Measurements from ENCODE around the gene PDLIM3.
"Not testable (repeated sequence)": the region's sequence is repeated elsewhere in the genome, so short reads cannot be mapped to it uniquely, and the experiment has no call there.

PDLIM3 gene

DNA sequence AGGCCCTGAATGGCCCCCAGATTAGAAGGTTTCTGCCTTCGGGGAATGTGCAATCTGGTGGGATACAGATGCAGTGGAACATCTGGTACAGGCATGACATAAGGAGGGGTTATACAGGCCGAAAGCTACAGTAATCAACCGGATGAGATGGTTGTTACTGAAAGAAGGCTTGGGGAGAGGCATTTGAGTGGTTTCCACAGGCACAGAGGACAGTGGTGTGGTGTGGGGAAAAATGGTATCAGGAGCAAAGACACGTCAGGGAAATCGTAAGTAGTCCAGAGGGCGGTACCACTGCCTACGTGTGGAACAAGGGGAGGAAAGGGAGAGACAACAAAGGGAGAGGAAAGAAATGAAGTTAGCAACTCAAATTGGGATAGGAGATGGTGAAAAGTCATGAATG is 3.0 kb downstream of the PDLIM3 start:
- TF ChIP-seq, protein P1, sequence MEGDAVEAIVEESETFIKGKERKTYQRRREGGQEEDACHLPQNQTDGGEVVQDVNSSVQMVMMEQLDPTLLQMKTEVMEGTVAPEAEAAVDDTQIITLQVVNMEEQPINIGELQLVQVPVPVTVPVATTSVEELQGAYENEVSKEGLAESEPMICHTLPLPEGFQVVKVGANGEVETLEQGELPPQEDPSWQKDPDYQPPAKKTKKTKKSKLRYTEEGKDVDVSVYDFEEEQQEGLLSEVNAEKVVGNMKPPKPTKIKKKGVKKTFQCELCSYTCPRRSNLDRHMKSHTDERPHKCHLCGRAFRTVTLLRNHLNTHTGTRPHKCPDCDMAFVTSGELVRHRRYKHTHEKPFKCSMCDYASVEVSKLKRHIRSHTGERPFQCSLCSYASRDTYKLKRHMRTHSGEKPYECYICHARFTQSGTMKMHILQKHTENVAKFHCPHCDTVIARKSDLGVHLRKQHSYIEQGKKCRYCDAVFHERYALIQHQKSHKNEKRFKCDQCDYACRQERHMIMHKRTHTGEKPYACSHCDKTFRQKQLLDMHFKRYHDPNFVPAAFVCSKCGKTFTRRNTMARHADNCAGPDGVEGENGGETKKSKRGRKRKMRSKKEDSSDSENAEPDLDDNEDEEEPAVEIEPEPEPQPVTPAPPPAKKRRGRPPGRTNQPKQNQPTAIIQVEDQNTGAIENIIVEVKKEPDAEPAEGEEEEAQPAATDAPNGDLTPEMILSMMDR (IDR thresholded peaks at IDR 0.05; ENCODE audit: insufficient read depth, missing control alignments) = no peak
- FAIRE-seq = no peak
- DNase-seq (ENCODE audit: insufficient read length, low spot score) = no peak

DNA sequence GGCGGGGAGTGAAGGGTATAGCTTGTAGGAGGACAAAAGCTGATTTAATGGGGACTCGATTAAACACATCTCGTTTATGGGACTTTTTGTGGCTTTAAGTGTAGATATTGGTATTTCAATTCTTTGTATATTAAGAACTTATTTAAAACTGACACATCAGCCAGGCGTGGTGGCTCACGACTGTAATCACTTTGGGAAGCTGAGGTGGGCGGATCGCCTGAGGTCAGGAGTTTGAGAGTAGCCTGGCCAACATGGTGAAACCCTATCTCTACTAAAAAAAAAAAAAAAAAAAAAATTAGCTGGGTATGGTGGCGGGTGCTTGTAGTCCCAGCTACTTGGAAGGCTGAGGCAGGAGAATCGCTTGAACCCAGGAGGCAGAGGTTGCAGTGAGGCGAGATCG is 3.7 kb downstream of the PDLIM3 start:
- not testable (repeated sequence) for FAIRE-seq; DNase-seq (ENCODE audit: insufficient read length, low spot score)

DNA sequence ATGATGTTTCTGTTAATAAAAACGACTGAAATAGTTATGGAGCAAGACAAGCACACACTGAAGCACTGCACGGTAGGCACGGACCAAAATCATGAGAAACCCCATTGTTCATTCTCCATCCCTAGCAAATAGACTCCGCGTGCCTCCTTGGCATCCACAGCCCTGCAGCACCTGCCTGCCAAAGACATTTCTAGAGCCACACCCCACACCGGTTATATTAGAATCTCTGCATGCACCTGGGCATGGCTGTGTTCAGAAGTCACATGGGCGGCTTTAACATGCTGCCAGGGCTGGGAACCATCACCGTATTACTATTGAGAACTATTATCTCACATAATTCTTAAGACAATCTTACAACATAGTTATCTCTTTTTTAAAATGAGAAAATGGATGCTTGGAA is 5.9 kb downstream of the PDLIM3 start:
- no peak for DNase-seq (ENCODE audit: insufficient read length, low spot score)
- TF ChIP-seq, protein P1 (IDR thresholded peaks at IDR 0.05; ENCODE audit: insufficient read depth, missing control alignments) = no peak
- FAIRE-seq = no peak

DNA sequence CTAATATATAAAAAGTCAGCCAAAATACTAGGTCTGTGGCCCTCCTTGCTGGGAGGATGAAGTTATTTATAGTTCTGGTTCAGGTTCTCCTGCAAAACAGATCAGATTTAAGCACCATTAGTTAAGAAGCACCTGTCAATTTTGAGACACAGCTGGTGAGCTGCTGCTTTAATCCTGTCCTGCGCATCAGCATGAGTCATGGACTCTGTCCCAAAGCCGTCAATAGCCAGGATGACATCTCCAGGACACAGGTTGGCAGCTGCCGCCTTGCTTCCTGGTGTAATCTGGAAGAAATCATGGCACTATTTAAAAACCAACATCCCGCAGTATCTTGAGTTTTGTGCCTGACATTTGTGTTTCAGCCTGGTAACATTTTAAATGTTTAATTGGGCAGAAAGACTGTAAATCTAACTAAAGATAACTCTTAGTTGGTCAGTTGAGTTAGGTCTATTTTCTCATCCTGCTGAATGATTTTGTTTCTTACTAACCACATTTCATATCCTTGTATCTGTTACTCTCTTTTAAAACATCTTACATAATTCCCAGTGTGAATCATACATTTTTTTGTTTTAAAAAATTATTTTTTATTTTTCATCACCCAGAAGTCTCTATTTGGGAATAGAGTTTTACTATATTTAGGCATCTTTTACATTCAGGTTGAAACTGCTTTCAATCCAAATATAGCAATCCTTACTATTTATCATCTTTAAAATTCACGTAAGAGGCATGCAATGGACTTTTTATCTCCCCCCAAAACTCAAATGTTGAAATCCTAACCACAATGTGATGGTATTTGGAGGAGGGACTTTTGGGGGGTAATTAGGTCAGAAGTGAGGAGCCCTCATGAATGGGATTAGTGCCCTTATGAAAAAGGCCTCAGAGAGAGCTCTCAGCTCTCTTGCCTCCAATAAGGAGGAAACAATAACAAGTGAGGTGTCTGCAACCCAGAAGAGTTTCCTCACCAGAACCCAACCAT is 10.1 kb downstream of the PDLIM3 start:
- FAIRE-seq = no peak
- no peak for DNase-seq (ENCODE audit: insufficient read length, low spot score)
- TF ChIP-seq, protein P1 (IDR thresholded peaks at IDR 0.05; ENCODE audit: insufficient read depth, missing control alignments) = no peak

DNA sequence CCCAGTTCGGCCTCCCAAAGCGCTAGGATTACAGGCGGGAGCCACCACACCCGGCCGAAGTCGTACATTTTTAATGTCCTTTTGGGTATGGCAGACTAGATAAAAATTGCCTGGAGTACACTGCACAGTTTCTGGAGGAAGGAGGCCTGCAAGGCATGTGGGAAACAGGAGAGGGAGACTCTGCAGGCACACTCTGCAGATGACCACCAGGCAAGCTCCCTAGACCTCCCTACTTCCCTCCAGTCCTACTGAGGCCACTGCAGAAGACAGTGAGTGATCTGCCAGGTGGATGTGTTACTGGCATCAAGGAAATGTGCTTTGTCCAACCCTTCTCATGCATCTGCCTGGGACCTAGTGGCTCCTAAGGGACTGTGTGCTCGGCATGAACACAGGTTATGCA is 11.4 kb downstream of the PDLIM3 start:
- FAIRE-seq = no peak
- no peak for DNase-seq (ENCODE audit: insufficient read length, low spot score)

DNA sequence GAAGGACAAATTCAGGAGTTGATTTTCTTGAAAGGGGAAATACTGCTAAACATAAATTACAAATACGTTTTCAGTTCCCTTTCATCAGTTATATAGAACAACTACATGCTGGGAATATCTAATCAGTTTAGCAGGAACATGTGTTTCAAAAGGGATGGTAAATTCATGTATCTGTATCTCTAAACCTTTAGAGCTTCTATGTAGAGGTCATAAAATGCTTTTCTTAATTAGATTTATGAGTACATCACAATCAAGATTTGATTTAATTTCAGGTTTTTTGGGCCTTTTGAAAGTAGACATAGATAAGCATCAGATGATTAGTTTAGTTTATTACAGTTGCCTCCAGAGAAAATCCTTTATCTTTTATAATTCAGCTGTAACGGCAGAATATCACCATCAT is 12.9 kb downstream of the PDLIM3 start:
- TF ChIP-seq, protein P1 (IDR thresholded peaks at IDR 0.05; ENCODE audit: insufficient read depth, missing control alignments) = no peak
- no peak for FAIRE-seq
- DNase-seq (ENCODE audit: insufficient read length, low spot score) = no peak

More for the DNA sequence above, 11.4 kb downstream of the PDLIM3 start:
- TF ChIP-seq, protein P1 (IDR thresholded peaks at IDR 0.05; ENCODE audit: insufficient read depth, missing control alignments) = no peak

DNA sequence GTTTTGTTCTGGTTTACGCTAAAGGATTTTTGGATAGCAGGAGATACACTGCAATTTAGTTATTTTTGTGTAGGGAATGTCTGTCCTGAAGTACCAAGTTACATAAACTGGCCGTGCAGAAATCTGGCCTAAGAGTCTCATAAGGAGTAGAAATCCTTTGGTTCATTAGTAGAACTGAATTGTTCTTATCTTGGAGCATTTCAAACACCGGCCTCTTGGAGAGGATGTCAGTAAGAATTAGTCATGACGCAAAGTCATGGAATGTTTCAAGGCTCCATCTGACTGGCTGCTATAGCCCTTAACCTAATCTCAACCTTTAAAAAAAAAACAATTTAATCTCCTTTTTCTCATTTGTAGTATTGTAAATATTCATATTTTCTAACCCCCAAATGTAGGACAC is 15.2 kb downstream of the PDLIM3 start:
- FAIRE-seq (no peak), DNase-seq (ENCODE audit: insufficient read length, low spot score) (no peak)
- TF ChIP-seq, protein P1 (IDR thresholded peaks at IDR 0.05; ENCODE audit: insufficient read depth, missing control alignments) = no peak
